Spleen (tissue), 7 donors: Measurements from ENCODE around the gene DHDH.

Source experiments
- CTCF ChIP-seq, 11 experiments: fragments of 200-600 bp in 7 of 11; fragments of 450-650 bp in 4 of 11; sonication (generic) in 4 of 11; IDR thresholded peaks in 8 of 11; conservative IDR thresholded peaks in 3 of 11; 1 replicate in 7 of 11; 2 replicates in 4 of 11; pipeline versions ENCODE4 v1.4.0 to v1.8.0; 2016 to 2021; ENCODE audit warnings: antibody characterized with exemption in 11 of 11, inconsistent platforms in 4 of 11, mild to moderate bottlenecking in 1 of 11
- POLR2A ChIP-seq, 3 donors: fragments of 450-650 bp; IDR thresholded peaks; one replicate each; pipeline ENCODE4 v1.5.1; 2017; ENCODE audit warnings: antibody characterized with exemption in 3 of 3, mild to moderate bottlenecking in 1 of 3
- POLR2AphosphoS5 ChIP-seq, 3 donors: sonication (generic); formaldehyde crosslinking; IDR thresholded peaks; one replicate each; pipeline ENCODE4 v1.5.1; 2017; ENCODE audit warnings: antibody characterized with exemption in 3 of 3
- donor health status: DM: no; HTN: no; CAD: no; lungs with moderate emphysema.
- donor health status: DM: no; HTN: no; CAD: no.
- donor health status: DM: no; HTN: no; CAD: no.

DNA sequence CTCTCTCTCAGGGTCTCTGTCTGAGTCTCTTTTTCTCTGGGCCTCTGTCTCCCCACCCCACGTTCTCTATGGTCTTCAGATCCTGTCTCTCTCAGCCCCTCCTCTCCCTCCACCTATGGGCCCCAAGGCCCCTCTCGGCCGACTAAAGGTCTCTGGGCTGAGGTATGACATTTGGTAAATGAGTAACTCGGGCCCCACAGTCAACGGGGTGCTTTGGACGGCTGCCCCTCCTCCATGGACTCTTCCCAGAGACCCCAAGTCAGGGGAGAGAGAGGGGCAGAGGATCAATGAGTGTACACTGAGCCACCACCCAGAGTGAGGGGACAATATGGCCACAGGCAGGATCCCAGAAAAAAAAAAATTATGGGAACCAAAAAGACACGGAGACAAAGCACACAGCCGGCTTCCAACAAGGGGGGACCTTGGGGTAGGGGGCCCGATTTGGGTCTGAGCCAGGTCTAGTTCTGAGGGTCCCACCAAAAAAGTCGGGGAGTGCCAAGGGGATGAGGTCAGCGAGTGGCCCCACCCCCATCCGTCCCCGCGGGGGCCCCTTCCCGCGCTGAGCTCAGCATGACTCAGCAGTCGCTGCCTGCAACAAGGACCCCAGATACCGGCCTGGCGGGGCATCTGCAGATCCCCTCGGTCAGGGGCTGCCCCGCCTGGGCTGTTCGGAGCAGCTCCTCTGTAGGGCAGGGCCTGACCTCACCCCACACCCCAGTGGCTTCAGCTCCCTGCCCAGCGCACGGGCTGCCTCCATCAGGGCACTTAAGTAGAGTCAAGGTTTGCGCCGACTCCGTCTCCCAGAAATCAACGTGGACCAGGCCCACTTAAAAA is 30.1 kb downstream of the DHDH start:
- TF ChIP-seq CTCF (IDR thresholded peaks at IDR 0.05 in 8 of 11, conservative IDR thresholded peaks at IDR 0.05 in 3 of 11) = no peak
- TF ChIP-seq POLR2AphosphoS5 (IDR thresholded peaks at IDR 0.05) = peak; percentile 86 to 91 (median 87)
- TF ChIP-seq POLR2A (IDR thresholded peaks at IDR 0.05) = no peak
